ENCODE data around the gene MECP2.

DNA sequence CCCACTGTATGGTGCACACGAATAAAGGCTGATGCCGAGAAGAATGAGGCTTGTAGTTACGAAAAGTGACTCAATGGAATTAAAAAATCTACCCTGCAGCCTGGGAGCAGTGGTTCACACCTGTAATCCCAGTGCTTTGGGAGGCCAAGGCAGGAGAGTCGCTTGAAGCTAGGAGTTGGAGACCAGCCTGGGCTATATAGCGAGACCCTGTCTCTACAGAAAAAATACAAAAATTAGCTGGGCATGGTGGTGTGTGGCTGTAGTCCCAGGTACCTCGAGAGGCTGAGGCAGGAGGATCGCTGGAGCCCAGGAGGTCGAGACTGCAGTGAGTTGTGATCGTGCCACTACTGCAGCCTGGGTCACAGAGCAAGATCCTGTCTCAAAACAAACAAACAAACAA lies 34.8 kb upstream of the MECP2 start:
- TF ChIP-seq, protein P1, sequence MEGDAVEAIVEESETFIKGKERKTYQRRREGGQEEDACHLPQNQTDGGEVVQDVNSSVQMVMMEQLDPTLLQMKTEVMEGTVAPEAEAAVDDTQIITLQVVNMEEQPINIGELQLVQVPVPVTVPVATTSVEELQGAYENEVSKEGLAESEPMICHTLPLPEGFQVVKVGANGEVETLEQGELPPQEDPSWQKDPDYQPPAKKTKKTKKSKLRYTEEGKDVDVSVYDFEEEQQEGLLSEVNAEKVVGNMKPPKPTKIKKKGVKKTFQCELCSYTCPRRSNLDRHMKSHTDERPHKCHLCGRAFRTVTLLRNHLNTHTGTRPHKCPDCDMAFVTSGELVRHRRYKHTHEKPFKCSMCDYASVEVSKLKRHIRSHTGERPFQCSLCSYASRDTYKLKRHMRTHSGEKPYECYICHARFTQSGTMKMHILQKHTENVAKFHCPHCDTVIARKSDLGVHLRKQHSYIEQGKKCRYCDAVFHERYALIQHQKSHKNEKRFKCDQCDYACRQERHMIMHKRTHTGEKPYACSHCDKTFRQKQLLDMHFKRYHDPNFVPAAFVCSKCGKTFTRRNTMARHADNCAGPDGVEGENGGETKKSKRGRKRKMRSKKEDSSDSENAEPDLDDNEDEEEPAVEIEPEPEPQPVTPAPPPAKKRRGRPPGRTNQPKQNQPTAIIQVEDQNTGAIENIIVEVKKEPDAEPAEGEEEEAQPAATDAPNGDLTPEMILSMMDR (IDR thresholded peaks at IDR 0.05), result no peak
- TF ChIP-seq POLR2A (IDR thresholded peaks at IDR 0.05), result no peak
